Peyer's patch (tissue), 4 donors: Measurements from ENCODE around the gene RFWD3. TPM values are rescaled to one million over a fixed set of nuclear protein-coding genes. Genes with fewer than 3 reads are reported as not detected.
A peak's percentile ranks its signal among the peaks of the same experiment; 100 is the strongest.

Experiments used
- DNase-seq, 3 donors: peaks; one replicate each; pipeline ENCODE4 v3.0.0-alpha.2; 2017 to 2019
- H3K27ac ChIP-seq, 4 donors: fragments of 200-600 bp; sonication (generic); one replicate each; pipeline ENCODE4 v1.5.1; 2016 to 2019
- H3K27me3 ChIP-seq, 2 donors: fragments of 200-600 bp; sonication (generic); one replicate each; pipeline ENCODE4 v1.5.1; 2019
- H3K36me3 ChIP-seq, 3 donors: fragments of 200-600 bp; sonication (generic); one replicate each; pipeline ENCODE4 v1.5.1; 2016 to 2019
- H3K4me1 ChIP-seq, 4 donors: fragments of 200-600 bp; sonication (generic); one replicate each; pipeline ENCODE4 v1.5.1; 2016 to 2019
- H3K4me3 ChIP-seq, 4 donors: fragments of 200-600 bp; sonication (generic); 1 replicate in 3 of 4; 2 replicates in 1 of 4; pipeline ENCODE4 v1.5.1; 2016 to 2019; ENCODE audit warnings: mild to moderate bottlenecking in 1 of 4
- H3K9me3 ChIP-seq, 4 donors: fragments of 200-600 bp; sonication (generic); one replicate each; pipeline ENCODE4 v1.5.1; 2016 to 2019; ENCODE audit warnings: mild to moderate bottlenecking in 1 of 4
- POLR2A ChIP-seq, 2 donors: fragments of 450-650 bp; IDR thresholded peaks; one replicate each; pipeline ENCODE4 v1.5.1; 2017; ENCODE audit warnings: antibody characterized with exemption in 2 of 2, mild to moderate bottlenecking in 2 of 2, moderate library complexity in 2 of 2
- total RNA-seq, 4 donors: library from RNA; depleted of rRNA; stranded (reverse); fragments of >200 nt; gene quantifications; one replicate each; pipeline ENCODE4 v1.1.0, GENCODE V29; 2016
- TF ChIP-seq, protein P1 (sequence below), 6 experiments: fragments of 450-650 bp in 4 of 6; fragments of 200-600 bp in 2 of 6; sonication (generic) in 1 of 6; IDR thresholded peaks; one replicate each; pipeline ENCODE4 v1.5.1; 2017 to 2019; ENCODE audit warnings: antibody characterized with exemption in 6 of 6, mild to moderate bottlenecking in 3 of 6, moderate library complexity in 1 of 6

Gene RFWD3
- total RNA-seq, 4 donors from 2014 or later: 13.7 to 33.8 (median 23.8) TPM

DNA sequence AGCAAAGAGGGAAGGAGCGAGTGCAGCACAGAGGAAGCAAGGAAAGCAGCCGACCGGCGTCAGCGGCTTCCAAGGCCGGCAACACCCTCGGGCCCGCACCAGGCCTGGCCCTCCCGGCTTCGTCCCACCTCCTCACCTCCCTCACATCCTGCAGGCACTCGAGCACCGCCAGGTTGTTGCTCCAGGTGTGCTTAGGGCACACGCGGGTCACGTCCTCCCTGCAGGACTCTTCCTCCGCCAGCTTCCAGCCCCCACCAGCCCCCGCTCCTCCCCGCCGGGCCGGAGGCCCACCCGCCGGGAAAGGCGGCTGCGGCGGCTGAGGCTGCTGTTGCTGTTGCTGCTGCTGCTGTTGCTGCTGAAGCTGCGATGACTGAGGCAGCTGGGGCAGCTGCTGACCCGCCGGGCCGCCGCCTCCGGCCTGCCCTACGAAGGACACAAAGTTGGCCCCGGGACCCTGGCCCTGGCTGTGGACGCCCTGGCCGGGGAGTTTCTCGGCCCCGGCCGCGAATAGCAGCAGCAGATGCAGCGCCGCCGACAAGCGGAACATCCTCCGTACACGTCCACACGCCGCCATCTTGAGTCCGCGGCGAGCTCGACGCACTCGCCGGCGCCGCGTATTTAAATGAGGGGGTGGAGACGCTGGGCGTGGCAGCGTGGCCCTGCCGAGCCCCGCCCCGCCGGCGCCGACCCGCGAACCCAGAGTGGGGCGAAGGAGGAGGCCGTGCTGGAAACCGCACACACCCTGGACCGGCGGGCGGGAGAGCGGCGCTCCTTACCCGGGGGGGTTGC, 60.0 kb downstream of the RFWD3 start, which contains the start of gene GLG1:
TSS of gene GLG1 (minus strand) at position 594 of the 789 bp plus-strand sequence. CDS start at position 574, 20 bp downstream.
- peak; percentile 90 to 96 (median 96) for DNase-seq
- H3K4me1 ChIP-seq: peaks cover 0 to 45% (median 6%) of the 10 kb centered on the region in 4 donors
- peak within 1 kb of the TSS; percentile 68 to 98 (median 96) for H3K4me3 ChIP-seq
- peak; percentile 88 to 93 for TF ChIP-seq POLR2A (IDR thresholded peaks at IDR 0.05)
- TF ChIP-seq, protein P1, sequence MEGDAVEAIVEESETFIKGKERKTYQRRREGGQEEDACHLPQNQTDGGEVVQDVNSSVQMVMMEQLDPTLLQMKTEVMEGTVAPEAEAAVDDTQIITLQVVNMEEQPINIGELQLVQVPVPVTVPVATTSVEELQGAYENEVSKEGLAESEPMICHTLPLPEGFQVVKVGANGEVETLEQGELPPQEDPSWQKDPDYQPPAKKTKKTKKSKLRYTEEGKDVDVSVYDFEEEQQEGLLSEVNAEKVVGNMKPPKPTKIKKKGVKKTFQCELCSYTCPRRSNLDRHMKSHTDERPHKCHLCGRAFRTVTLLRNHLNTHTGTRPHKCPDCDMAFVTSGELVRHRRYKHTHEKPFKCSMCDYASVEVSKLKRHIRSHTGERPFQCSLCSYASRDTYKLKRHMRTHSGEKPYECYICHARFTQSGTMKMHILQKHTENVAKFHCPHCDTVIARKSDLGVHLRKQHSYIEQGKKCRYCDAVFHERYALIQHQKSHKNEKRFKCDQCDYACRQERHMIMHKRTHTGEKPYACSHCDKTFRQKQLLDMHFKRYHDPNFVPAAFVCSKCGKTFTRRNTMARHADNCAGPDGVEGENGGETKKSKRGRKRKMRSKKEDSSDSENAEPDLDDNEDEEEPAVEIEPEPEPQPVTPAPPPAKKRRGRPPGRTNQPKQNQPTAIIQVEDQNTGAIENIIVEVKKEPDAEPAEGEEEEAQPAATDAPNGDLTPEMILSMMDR (IDR thresholded peaks at IDR 0.05): no peak
- peak within 1 kb of the TSS; percentile 88 to 97 (median 96) for H3K27ac ChIP-seq
- no peaks in the 10 kb centered on the region for H3K27me3 ChIP-seq
- no peaks in the 10 kb centered on the region for H3K36me3 ChIP-seq
- H3K9me3 ChIP-seq: no peaks in the 10 kb centered on the region

DNA sequence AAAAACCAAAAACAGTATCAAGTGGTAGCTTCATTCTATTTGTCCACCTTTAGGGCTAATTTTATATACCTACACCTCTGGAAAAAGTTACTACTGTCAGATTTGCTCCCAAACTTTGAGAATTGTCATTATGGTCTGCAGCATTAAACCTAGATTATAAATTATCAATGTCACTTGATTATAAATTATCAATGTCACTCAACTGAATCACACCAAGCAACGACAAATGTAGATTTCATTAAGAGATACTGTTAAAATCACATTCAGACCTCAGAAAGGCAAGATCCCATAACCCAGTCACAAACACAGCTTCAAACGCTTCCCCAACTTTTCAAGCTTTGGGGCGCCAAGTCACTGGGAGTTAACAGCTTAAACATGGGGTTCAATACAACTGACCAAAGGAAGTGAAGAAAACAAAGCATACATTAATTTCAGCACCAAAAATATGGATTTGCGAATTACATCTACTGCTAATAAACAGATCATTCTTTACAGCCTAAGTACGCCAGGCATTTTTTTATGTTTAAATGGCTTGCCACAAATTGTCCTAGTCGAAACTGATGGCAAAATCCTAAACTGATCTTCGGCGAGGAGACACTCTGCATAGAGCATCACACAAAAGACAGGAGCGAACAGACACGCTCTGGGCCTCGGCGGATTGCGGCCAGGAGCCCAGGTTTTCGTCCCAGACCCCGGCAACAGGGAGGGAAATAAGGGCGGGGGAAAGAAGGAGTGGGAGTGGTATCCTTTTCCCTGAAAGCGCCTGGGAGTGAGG, 60.7 kb downstream of the RFWD3 start:
- peak overlapping the region; percentile 88 to 97 (median 96) for H3K27ac ChIP-seq
- peak overlapping the region; percentile 68 to 98 (median 96) for H3K4me3 ChIP-seq
- TF ChIP-seq, protein P1 (IDR thresholded peaks at IDR 0.05): no peak
- TF ChIP-seq POLR2A (IDR thresholded peaks at IDR 0.05): no peak
- H3K9me3 ChIP-seq: no peaks in the 10 kb centered on the region
- H3K36me3 ChIP-seq: no peaks in the 10 kb centered on the region
- H3K4me1 ChIP-seq: peaks cover 0 to 53% (median 9%) of the 10 kb centered on the region in 4 donors
- no peaks in the 10 kb centered on the region for H3K27me3 ChIP-seq
- no peak for DNase-seq

DNA sequence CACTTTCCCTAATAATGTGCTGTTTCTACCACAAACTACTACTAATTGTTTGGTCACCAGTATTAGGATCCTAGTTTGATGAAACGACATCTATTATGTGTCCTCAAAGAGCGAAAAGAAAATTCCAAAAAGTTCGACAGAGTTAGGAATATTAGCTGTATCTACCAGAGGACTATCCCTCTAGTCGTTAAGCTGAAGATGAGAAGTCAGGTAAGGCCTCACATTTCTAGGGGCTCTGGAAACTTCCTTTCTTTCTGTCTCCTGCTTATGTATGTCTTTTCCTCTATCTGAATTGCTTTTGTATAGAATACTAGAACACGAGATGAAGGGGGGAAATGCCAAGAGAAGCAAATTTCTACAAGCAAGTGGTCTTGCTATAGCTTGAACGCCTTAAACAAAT, 61.3 kb downstream of the RFWD3 start:
- no peaks in the 10 kb centered on the region for H3K27me3 ChIP-seq
- H3K4me3 ChIP-seq: peak overlapping the region in 2 of 4 donors; percentile 97 to 98
- peaks cover 0 to 57% (median 11%) of the 10 kb centered on the region in 4 donors for H3K4me1 ChIP-seq
- TF ChIP-seq, protein P1 (IDR thresholded peaks at IDR 0.05): no peak
- TF ChIP-seq POLR2A (IDR thresholded peaks at IDR 0.05): no peak
- DNase-seq: no peak
- H3K27ac ChIP-seq: no peak overlapping the region
- no peaks in the 10 kb centered on the region for H3K9me3 ChIP-seq
- H3K36me3 ChIP-seq: no peaks in the 10 kb centered on the region

DNA sequence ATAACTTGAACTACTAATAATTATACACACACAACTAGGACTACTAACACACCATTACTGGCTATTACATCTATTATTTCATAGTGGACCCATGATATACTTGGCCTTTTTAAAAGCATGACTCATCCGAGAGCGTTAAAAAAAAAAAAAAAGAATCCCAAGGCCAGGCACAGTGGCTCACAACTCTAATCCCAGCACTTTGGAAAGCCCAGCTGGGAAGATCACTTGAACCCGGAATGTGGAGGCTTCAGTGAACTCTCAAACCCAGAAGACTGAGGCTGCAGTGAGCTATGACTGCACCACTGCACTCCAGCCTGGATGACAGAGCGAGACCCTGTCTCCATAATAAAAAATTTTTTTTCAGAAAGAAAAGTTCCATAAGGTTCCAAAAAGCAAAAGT, 62.8 kb downstream of the RFWD3 start:
- no peak for TF ChIP-seq POLR2A (IDR thresholded peaks at IDR 0.05)
- TF ChIP-seq, protein P1 (IDR thresholded peaks at IDR 0.05): no peak
- Histone ChIP-seq H3K9me3 (no peaks in the 10 kb centered on the region), H3K27me3 (no peaks in the 10 kb centered on the region), H3K4me1 (peaks cover 0 to 57% (median 11%) of the 10 kb centered on the region in 4 donors), H3K27ac (no peak overlapping the region), H3K36me3 (no peaks in the 10 kb centered on the region), H3K4me3 (no peak overlapping the region)
- no peak for DNase-seq

DNA sequence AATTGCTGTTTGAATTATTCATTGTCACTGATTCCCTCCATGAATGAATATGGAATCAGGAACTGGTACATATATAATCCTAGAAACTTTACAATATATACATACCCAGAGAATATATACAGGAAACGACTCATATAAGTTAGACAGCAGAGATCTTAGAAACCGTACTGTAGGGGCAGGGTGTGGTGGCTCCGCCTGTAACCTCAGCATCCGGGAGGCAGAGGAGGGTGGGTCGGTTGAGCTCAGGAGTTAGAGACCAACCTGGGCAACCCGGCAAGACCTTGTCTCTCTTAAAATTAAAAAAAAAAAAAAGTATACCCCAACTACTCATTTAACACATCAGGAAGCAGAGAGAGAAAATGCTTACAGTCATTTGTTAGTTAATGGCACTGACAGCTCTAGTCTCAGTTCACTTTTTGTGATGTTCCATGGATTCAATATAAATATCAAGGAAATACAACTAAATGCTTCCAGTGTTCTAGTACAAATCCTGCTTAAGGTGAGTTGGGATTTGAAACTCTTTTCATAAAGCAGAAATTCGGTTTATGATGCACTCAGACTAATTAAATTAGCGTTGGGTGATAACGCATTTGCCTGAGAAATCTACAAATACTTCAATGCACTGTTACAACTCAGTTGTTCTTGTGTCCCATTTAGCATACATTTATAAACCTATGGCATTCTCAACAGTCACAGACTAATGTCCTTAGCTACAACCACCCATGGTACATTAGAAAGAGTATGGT, 65.4 kb downstream of the RFWD3 start:
- Histone ChIP-seq H3K27ac (no peak overlapping the region), H3K9me3 (no peaks in the 10 kb centered on the region), H3K4me1 (peaks cover 0 to 48% (median 11%) of the 10 kb centered on the region in 4 donors), H3K27me3 (no peaks in the 10 kb centered on the region), H3K4me3 (no peak overlapping the region), H3K36me3 (no peaks in the 10 kb centered on the region)
- no peak for TF ChIP-seq POLR2A (IDR thresholded peaks at IDR 0.05)
- TF ChIP-seq, protein P1 (IDR thresholded peaks at IDR 0.05): no peak
- DNase-seq: peak in 2 of 3 donors; percentile 49 to 71
